Naive thymus-derived CD8-positive, alpha-beta T cell (primary cell): Measurements from ENCODE around the gene COMMD1. TPM values are rescaled to one million over a fixed set of nuclear protein-coding genes. Genes with fewer than 3 reads are reported as not detected.
A peak's percentile ranks its signal among the peaks of the same experiment; 100 is the strongest.
"Not testable (repeated sequence)": the region's sequence is repeated elsewhere in the genome, so short reads cannot be mapped to it uniquely, and the experiment has no call there.

Experiments used
- ATAC-seq, 2 donors: fragments of 150-1000 bp; cut with Tn5 transposase in 1 of 2; sonication (Bioruptor Pico), chemical (Tn5 transposase) in 1 of 2; 1 replicate in 1 of 2; 2 replicates in 1 of 2; pipeline ENCODE4 v1.10.0; 2021; ENCODE audit warnings: mild to moderate bottlenecking in 2 of 2, moderate library complexity in 2 of 2
- POLR2A ChIA-PET: fragments of 350-600 bp; sonication (Branson Sonifier 250); formaldehyde crosslinking; loops from one replicate; lab custom pipeline; 2021; ENCODE audit warnings: antibody characterized with exemption; lab: Charles Lee
- DNase-seq, 10 donors: peaks; one replicate each; pipeline versions ENCODE4 v3.0.0 to v3.0.0-alpha.2; 2020 to 2022
- H3K27ac Mint-ChIP-seq, 10 donors: one replicate each; pipeline ENCODE4 v1.8.0; 2020 to 2022; ENCODE audit warnings: mild to moderate bottlenecking in 10 of 10, mixed read lengths in 10 of 10, moderate library complexity in 4 of 10, inconsistent platforms in 1 of 10
- H3K27me3 Mint-ChIP-seq, 5 donors: one replicate each; pipeline ENCODE4 v1.8.0; 2021 to 2022; ENCODE audit warnings: mixed read lengths in 5 of 5
- H3K36me3 Mint-ChIP-seq, 3 donors: one replicate each; pipeline ENCODE4 v1.8.0; 2020 to 2022; ENCODE audit warnings: mixed read lengths in 3 of 3, mild to moderate bottlenecking in 2 of 3, inconsistent platforms in 1 of 3
- H3K4me1 Mint-ChIP-seq, 4 donors: one replicate each; pipeline ENCODE4 v1.8.0; 2021 to 2022; ENCODE audit warnings: mixed read lengths in 4 of 4
- H3K4me3 Mint-ChIP-seq, 10 donors: one replicate each; pipeline ENCODE4 v1.8.0; 2020 to 2022; ENCODE audit warnings: mild to moderate bottlenecking in 10 of 10, mixed read lengths in 10 of 10, moderate library complexity in 6 of 10, inconsistent platforms in 1 of 10
- H3K9me3 Mint-ChIP-seq, 9 donors: one replicate each; pipeline ENCODE4 v1.8.0; 2020 to 2022; ENCODE audit warnings: mixed read lengths in 9 of 9, mild to moderate bottlenecking in 3 of 9, inconsistent platforms in 1 of 9, moderate library complexity in 1 of 9
- polyA plus RNA-seq, 3 donors: library from polyadenylated mRNA; unstranded; fragments of 300-500 nt; fragmentation: Illumina TruSeq; gene quantifications; one replicate each; pipeline ENCODE4 v1.2.3, GENCODE V29; 2021
- total RNA-seq, 8 experiments: library from RNA in 2 of 8; stranded (reverse) in 2 of 8; gene quantifications; one replicate each; pipeline ENCODE4 v1.2.3 and lab custom pipeline; 2021 to 2026

Gene COMMD1
- total and polyA plus RNA-seq, 5 experiments from 2014 or later = 15.2 to 63.4 (median 48.4) TPM

GRCh38 chr2:62145478-62146100 is 240.1 kb downstream of the COMMD1 start:
- Mint-ChIP-seq H3K9me3 (no peaks in the 10 kb centered on the region), H3K27me3 (no peaks in the 10 kb centered on the region), H3K4me1 (peaks cover 7 to 44% (median 9%) of the 10 kb centered on the region in 4 donors), H3K4me3 (no peak overlapping the region), H3K36me3 (peaks cover 0 to 5% (median 0%) of the 10 kb centered on the region in 3 donors), H3K27ac (peak overlapping the region in 6 of 10 donors; percentile 15 to 59 (median 28))
- POLR2A ChIA-PET = no interaction called here
- DNase-seq = no peak
- no peak for ATAC-seq

DNA sequence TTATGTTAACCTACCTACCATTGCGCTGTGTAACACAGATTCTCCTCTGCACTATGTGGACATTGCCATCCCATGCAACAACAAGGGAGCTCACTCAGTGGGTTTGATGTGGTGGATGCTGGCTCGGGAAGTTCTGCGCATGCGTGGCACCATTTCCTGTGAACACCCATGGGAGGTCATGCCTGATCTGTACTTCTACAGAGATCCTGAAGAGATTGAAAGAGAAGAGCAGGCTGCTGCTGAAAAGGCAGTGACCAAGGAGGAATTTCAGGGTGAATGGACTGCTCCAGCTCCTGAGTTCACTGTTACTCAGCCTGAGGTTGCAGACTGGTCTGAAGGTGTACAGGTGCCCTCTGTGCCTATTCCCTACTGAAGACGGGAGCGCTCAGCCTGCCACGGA is 241.3 kb downstream of the COMMD1 start:
- DNase-seq = peak in 9 of 10 donors; percentile 35 to 80 (median 54)
- ATAC-seq, POLR2A ChIA-PET, H3K9me3 Mint-ChIP-seq, H3K27me3 Mint-ChIP-seq, H3K36me3 Mint-ChIP-seq: not testable (repeated sequence)
- H3K4me1 Mint-ChIP-seq = peaks cover 7 to 36% (median 9%) of the 10 kb centered on the region in 4 donors
- peak overlapping the region; percentile 44 to 86 (median 74) for H3K27ac Mint-ChIP-seq
- H3K4me3 Mint-ChIP-seq = peak overlapping the region; percentile 32 to 80 (median 53)

DNA sequence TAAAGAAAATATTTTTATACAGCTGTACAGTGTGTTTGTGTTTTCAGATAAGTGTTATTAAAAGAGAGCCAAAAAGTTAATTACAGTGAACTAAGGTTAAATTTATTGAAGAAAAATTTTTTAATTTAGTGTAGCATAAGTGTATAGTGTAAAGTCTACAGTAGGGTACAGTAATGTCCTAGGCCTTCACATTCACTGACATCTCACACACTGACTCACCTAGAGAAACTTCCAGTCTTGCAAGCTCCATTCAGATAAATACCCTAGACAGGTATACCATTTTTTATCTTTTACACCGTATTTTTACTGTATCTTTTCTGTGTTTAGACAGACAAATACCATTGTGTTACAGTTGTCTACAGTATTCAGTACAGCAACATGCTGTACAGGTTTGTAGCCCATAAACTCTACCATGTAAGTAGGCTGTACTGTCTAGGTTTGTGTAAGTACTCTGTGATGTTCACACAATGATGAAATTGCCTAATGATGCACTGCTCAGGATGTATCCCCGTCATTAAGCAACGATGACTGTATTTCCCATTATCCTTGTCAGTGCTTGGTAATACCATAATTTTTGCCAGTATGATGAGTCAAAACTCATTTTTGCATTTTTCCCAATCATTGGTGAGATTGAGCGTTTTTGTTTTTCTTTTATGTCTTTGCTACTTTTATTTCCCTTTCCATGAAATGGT is 242.3 kb downstream of the COMMD1 start:
- POLR2A ChIA-PET = no interaction called here
- no peak for ATAC-seq

GRCh38 chr2:62149708-62150107 is 244.2 kb downstream of the COMMD1 start:
- Mint-ChIP-seq H3K4me1 (peaks cover 7 to 30% (median 10%) of the 10 kb centered on the region in 4 donors), H3K27ac (no peak overlapping the region), H3K36me3 (peaks cover 0 to 4% (median under 1%) of the 10 kb centered on the region in 3 donors), H3K4me3 (no peak overlapping the region), H3K9me3 (peaks cover 0 to under 1% (median 0%) of the 10 kb centered on the region in 9 donors), H3K27me3 (no peaks in the 10 kb centered on the region)
- POLR2A ChIA-PET = no interaction called here
- DNase-seq (no peak), ATAC-seq (no peak)

More for the DNA sequence above, 242.3 kb downstream of the COMMD1 start:
- DNase-seq = no peak
- no peaks in the 10 kb centered on the region for H3K27me3 Mint-ChIP-seq
- peak overlapping the region in 1 of 10 donors; percentile 19 for H3K4me3 Mint-ChIP-seq
- H3K4me1 Mint-ChIP-seq = peaks cover 7 to 33% (median 10%) of the 10 kb centered on the region in 4 donors
- H3K27ac Mint-ChIP-seq = peak overlapping the region in 2 of 10 donors; percentile 50 to 63
- H3K9me3 Mint-ChIP-seq = no peaks in the 10 kb centered on the region
- H3K36me3 Mint-ChIP-seq = peaks cover 0 to 3% (median 0%) of the 10 kb centered on the region in 3 donors

GRCh38 chr2:62150597-62151305 is 245.3 kb downstream of the COMMD1 start:
- H3K27me3 Mint-ChIP-seq = no peaks in the 10 kb centered on the region
- H3K9me3 Mint-ChIP-seq = peaks cover 0 to 6% (median 0%) of the 10 kb centered on the region in 9 donors
- H3K27ac Mint-ChIP-seq = peak overlapping the region in 3 of 10 donors; percentile 18 to 38 (median 30)
- DNase-seq = no peak
- peaks cover 7 to 20% (median 10%) of the 10 kb centered on the region in 4 donors for H3K4me1 Mint-ChIP-seq
- POLR2A ChIA-PET = no interaction called here
- peaks cover 0 to 7% (median 7%) of the 10 kb centered on the region in 3 donors for H3K36me3 Mint-ChIP-seq
- no peak for ATAC-seq
- H3K4me3 Mint-ChIP-seq = no peak overlapping the region

- DNase-seq = no peak
- no peak for ATAC-seq
- Mint-ChIP-seq H3K4me3 (no peak overlapping the region), H3K36me3 (peaks cover 0 to 7% (median 7%) of the 10 kb centered on the region in 3 donors), H3K27me3 (no peaks in the 10 kb centered on the region), H3K27ac (peak overlapping the region in 3 of 10 donors; percentile 18 to 38 (median 30)), H3K4me1 (peaks cover 7 to 16% (median 10%) of the 10 kb centered on the region in 4 donors), H3K9me3 (peaks cover 0 to 6% (median 0%) of the 10 kb centered on the region in 9 donors)
- POLR2A ChIA-PET = no interaction called here
These were observed 245.8 kb downstream of the COMMD1 start for GRCh38 chr2:62151306-62151638.

- H3K9me3 Mint-ChIP-seq = peaks cover 0 to 6% (median 0%) of the 10 kb centered on the region in 9 donors
- peaks cover 2 to 8% (median 5%) of the 10 kb centered on the region in 4 donors for H3K4me1 Mint-ChIP-seq
- ATAC-seq = no peak
- H3K27me3 Mint-ChIP-seq = no peaks in the 10 kb centered on the region
- DNase-seq = no peak
- POLR2A ChIA-PET = interaction anchor here (0.6 kb wide), 1 partner anchor 15 kb away, joined by 3 read pairs; no protein-coding TSS in a partner anchor
- H3K36me3 Mint-ChIP-seq = peaks cover 0 to 7% (median 7%) of the 10 kb centered on the region in 3 donors
- peak overlapping the region in 2 of 10 donors; percentile 49 to 58 for H3K27ac Mint-ChIP-seq
- H3K4me3 Mint-ChIP-seq = no peak overlapping the region
These were observed 246.5 kb downstream of the COMMD1 start for GRCh38 chr2:62152000-62152399.

DNA sequence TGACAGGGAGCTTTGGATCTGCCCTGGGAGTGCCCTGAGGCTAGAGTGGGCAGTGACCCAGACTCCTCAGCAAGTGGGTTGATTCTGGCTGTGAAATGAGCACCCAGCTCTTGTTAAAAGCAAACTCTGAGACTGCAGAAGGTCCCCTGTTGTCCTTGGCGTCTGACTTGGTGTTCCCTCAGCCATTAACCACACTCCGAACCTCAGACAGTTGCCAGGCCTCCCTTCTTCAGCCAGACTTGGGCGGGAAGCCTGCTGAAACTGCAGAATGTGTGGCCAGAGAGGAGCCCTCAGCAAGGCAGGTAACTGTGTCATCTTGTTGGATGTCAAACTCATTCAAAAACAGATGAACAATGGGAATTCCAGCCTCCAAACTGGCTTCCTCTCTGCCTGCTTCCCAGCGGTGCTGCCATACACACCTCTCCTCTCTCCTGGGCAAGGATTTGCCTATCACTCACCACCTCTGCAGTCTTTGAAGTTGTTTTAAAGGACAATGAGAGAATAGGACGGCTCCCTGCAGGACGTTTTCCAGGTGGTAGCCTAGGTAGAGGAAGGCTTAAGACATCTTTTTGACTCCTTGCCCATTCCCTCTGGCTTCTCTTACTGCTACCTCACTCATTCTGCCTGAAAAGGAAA is 251.5 kb downstream of the COMMD1 start:
- H3K4me1 Mint-ChIP-seq = peaks cover 0 to 2% (median 0%) of the 10 kb centered on the region in 4 donors
- POLR2A ChIA-PET = no interaction called here
- no peak for DNase-seq

DNA sequence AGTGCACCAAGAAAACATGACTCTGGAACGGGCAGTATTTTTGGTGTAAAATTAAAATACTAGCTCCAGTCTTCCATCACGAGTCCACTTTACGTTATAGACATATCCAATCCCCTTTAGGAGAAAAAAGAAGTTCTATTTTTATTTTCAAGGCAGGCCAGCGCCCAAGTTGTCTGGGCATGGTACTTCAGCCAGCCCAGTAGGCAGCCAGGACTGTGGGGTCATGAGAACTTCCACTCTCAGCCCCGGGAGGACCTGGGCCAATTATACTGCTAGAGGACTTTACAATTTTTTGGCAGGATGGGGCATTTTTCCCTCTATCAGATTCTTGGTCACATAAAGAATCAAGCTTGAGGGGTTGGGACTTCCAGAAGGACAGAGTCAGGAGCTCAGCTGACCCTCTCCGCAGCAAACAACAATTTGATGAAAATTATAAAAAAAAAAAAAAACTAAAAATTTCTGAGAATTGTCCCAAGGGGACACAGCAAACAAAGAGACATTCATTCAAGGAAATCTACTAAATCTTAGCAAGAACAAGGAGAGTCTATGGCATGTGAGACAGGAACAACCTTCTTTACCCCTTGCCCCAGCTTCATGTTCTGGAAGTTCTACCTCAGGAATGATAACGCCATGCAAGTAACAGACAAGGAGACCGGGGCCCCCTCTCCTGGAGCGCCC is 253.1 kb downstream of the COMMD1 start:
- POLR2A ChIA-PET = no interaction called here
- H3K27me3 Mint-ChIP-seq = no peaks in the 10 kb centered on the region
- ATAC-seq (no peak), DNase-seq (no peak)
- no peak overlapping the region for H3K27ac Mint-ChIP-seq
- H3K36me3 Mint-ChIP-seq = peaks cover 0 to 7% (median 3%) of the 10 kb centered on the region in 3 donors
- H3K9me3 Mint-ChIP-seq = peaks cover 0 to 6% (median 0%) of the 10 kb centered on the region in 9 donors
- no peak overlapping the region for H3K4me3 Mint-ChIP-seq
- H3K4me1 Mint-ChIP-seq = no peaks in the 10 kb centered on the region

More for the DNA sequence above, 251.5 kb downstream of the COMMD1 start:
- no peak for ATAC-seq
- H3K36me3 Mint-ChIP-seq = peaks cover 0 to 7% (median 7%) of the 10 kb centered on the region in 3 donors
- H3K27ac Mint-ChIP-seq = no peak overlapping the region
- no peaks in the 10 kb centered on the region for H3K27me3 Mint-ChIP-seq
- no peak overlapping the region for H3K4me3 Mint-ChIP-seq
- peaks cover 0 to 6% (median 0%) of the 10 kb centered on the region in 9 donors for H3K9me3 Mint-ChIP-seq

GRCh38 chr2:62160691-62161090 is 255.2 kb downstream of the COMMD1 start:
- DNase-seq, H3K4me3 Mint-ChIP-seq, POLR2A ChIA-PET: not testable (repeated sequence)

GRCh38 chr2:62163106-62163831 is 257.8 kb downstream of the COMMD1 start:
- DNase-seq (no peak), ATAC-seq (no peak)
- H3K27ac Mint-ChIP-seq = peak overlapping the region in 1 of 10 donors; percentile 8
- no peaks in the 10 kb centered on the region for H3K27me3 Mint-ChIP-seq
- H3K36me3 Mint-ChIP-seq = no peaks in the 10 kb centered on the region
- no peaks in the 10 kb centered on the region for H3K9me3 Mint-ChIP-seq
- POLR2A ChIA-PET = no interaction called here
- H3K4me1 Mint-ChIP-seq = no peaks in the 10 kb centered on the region
- no peak overlapping the region for H3K4me3 Mint-ChIP-seq

More at GRCh38 chr2:62160691-62161090, 255.2 kb downstream of the COMMD1 start:
- H3K9me3 Mint-ChIP-seq, H3K36me3 Mint-ChIP-seq, ATAC-seq, H3K27me3 Mint-ChIP-seq, H3K4me1 Mint-ChIP-seq, H3K27ac Mint-ChIP-seq: not testable (repeated sequence)
